Kasumi-1 (cell line): Measurements from ENCODE around the gene POLL.
"Not testable (repeated sequence)": the region's sequence is repeated elsewhere in the genome, so short reads cannot be mapped to it uniquely, and the experiment has no call there.

Experiments
- DNase-seq, 2 experiments: peaks; one replicate each; lab custom pipeline; 2025; lab: John Stamatoyannopoulos, UW

The POLL gene

DNA sequence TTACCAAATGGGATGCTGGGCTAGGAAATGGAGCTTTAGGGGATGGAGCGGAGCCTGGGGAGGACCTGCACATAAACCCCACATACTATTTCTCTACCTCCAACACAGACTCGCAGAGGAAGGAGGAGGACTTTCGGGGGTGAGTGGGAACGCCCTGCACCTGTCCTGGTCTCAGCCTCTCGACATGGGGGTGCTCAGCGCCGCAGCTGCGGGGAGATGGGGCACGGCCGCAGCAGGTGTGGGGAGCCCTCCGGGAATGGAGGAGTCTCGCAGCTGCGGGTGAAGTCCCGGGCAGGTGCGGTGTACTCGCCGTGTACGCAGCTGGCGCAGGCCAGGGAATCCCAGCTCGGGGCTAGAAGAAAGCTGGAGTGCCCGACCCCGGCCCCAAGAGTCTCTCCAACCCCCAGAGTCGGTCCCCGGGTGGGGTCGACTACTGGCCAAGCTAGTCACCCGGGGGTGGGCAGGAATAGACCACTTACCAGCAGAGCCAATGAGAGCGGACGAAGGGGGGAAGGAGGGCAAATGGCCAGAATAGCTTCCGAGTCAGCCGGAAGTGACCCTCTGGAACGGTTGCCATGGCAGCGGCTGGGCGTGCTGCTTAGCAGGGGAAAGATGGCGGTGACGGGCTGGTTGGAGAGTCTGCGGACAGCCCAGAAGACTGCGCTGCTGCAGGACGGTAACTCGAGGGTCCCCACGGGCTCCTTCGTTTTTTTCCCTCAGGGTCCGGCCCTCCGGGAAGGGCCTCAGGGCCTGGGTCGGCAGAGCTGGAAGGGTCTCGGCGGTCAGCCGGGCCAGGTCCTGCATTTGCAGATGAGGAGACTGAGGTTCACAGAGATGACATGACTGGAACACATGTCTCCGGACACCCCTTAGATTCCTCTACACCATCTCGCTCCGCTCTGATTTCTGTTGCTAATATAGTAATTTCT is at the start of gene POLL, which contains the start of gene DPCD:
Gene POLL (minus strand): TSS at position 533 of the 929 bp plus-strand sequence. CDS start 897 bp downstream, outside the sequence.
Gene DPCD (plus strand): TSS at position 597 of the 929 bp plus-strand sequence. CDS start 16 bp downstream, at position 613.
- peak; percentile 95 to 98 for DNase-seq

DNA sequence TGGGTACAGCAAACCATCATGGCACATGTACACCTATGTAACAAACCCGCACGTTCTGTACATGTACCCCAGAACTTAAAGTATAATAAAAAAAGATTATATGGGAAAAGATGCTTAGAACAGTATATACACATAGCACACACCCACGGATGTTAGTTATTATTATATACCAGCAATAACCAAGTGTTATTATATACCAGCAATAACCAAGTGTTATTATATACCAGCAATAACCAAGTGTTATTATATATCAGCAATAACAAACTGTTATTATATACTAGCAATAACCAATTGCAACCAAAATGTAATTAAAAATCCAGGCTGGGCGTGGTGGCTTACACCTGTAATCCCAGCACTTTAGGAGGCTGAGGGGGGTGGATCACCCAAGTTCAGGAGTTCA is 45.5 kb upstream of the POLL start:
- not testable (repeated sequence) for DNase-seq

DNA sequence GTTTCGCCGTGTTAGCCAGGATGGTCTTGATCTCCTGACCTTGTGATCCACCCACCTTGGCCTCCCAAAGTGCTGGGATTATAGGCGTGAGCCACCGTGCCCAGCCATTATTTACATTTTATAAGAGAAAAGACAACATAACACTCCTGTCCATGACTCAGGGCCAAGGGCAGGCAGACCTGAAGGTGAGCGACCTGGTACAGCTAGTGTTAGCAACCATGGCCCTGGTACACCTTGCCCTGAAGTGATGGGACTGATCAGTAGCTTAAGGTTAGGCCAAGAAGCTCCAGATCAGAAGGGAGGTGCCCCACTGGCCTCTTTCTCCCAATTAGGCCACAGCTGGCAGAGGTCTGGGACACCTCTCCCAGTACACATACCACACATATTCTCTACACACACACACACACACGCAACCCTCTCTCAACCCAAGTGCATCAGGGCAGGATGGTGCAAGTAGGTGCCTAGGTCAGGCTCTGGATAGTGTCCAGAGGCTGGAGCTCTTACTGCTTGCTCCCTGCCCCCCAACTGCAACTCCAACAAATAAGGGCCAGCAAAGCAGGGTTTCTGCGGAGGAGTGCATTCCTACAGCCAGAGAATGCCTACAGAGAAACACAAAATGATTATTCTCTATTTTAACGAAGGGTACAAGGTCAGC is 43.9 kb upstream of the POLL start:
- DNase-seq, result no peak

DNA sequence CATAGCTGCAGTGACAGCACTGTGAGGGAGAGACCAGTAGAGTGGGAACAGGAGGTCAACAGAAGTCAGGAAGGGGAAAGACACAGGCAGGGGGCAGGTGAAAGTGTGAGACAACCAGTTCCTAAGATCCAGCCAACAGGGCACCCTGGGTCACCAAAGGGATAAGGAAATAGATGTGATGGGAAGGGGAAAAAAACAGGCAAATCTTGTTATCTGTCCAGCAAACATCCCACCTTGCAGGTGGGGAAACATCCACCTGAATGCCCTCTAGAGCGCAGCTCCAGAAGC is 42.5 kb upstream of the POLL start:
- no peak for DNase-seq

- no peak for DNase-seq
These were observed 42.0 kb upstream of the POLL start for GRCh38 chr10:101629837-101630632.

- DNase-seq, result no peak
These were observed 37.9 kb upstream of the POLL start for GRCh38 chr10:101625821-101626412.

DNA sequence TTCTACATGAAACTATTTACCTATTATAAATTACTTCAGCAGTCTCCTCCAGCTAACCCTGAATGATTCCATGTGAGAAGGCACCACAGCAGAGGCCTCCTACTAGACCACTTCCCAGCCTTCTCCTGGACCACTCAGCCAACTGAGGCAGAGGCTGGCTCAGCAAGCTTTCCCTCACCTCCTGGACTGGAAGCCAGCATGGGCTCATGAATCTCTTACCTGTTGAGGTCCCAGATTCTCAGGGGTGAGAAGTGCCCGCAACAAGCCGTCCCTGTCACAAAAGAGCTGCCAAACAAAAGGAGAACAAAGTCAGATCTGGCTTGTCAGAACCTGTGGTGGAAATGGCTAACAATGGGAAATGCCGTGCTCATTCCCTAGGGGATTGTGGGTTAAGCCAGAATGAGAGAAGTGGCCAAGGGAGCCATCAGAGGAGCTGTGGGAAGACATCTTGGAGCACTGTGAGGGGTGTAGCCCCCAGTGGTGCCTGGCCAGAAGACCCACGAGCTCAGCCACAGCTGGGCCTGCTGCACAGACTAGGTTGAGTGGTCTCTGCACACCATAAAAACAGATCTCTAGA is 36.6 kb upstream of the POLL start:
- no peak for DNase-seq

- no peak for DNase-seq
These were observed 35.5 kb upstream of the POLL start for GRCh38 chr10:101623528-101623927.

GRCh38 chr10:101619983-101620382 is 31.9 kb upstream of the POLL start:
- no peak for DNase-seq

GRCh38 chr10:101618871-101619270 is 30.8 kb upstream of the POLL start:
- no peak for DNase-seq

DNA sequence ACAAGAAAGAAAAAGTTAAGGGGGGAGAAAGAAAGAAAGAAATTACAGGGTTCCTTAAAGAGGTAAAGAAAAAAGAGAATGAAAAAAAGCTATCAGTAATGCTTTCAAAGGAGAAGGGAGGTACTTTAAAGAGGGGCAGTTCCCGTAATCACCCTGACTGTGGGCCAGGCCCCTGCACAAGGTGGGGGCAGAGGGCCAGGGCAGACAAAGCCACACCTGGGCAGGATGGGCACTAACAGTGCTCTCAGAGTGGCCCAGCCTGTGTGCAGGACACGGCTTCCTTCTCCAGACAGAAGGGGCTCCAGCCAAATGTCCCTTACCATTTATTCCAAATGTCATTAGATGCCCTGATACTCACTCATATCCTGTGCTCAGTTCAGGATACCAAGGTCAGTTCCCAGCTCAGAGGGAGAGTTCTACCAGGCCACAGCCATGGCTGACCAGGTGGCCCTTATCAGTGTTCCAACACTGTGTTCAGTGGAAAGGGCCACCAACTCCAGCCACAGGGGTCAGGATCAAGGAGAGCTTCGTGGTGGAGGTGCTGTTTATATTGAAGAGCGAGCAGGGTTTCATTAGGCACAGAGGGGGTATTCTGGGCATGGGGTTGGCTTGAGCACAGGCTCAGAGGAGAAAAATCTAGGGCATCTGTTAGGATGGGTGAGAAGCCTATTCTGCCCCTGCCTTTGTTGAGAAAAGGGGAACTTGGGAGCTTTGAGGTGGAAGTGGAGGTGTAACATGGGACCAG is 29.9 kb upstream of the POLL start:
- DNase-seq, result no peak

GRCh38 chr10:101617102-101617823 is 29.2 kb upstream of the POLL start:
- peak; percentile 39 to 53 for DNase-seq

- no peak for DNase-seq
These were observed 28.5 kb upstream of the POLL start for GRCh38 chr10:101616415-101617101.

DNA sequence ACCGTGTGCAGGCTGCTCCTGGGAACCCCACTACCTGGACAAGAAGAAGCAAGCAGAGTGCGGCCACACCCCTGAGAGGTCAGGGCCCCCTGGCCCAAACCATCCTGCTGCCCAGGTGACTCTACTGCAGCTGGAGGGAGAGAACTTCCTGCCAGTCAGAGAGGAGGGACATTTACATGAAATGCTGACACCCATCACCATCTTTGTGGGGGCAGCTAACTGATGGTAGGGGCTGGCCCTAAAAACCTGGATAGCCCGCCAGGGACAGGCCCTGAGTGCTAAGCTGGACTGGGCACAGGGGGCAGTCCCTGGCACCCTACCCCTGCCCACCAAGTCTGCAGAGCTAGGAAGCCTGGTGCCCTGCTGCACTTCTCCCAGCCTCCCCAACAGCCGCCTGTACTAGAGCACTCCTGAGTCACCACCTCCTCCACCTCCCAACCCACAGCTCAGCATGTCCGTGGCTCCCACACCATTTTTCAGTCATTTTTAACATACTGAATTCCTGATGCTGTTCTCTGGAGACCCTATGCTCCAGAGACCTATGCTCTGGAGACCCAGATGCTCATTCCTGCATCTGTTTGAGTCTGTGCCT is 27.6 kb upstream of the POLL start:
- no peak for DNase-seq

- no peak for DNase-seq
These were observed 26.8 kb upstream of the POLL start for GRCh38 chr10:101614663-101615524.

GRCh38 chr10:101613646-101614045 is 25.6 kb upstream of the POLL start:
- no peak for DNase-seq

- no peak for DNase-seq
These were observed 24.8 kb upstream of the POLL start for GRCh38 chr10:101612872-101613271.

DNA sequence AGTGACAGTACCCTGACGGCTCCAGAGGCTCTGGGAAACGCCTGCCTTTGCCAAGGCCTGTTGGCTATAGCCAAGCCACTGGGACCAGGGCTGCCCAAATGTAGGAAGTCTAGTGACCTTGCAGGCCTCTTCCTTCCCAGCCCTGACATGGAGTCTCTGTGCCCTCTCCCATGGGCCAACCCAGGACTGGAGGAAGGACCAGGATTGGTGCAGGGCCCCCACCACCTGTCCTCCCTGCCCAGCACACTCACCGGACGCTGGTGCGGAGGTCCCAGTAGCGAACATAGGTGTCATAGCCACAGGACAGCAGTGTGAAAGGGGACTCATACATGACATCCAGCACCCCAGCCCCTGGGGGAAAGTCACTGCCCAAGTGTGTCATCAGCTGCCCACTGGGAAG is 24.0 kb upstream of the POLL start:
- DNase-seq, result no peak
